ENCODE data around the gene GRIN3A.

Gene GRIN3A

GRCh38 chr9:101705135-101705661 is 33.2 kb downstream of the GRIN3A start:
- DNase-seq, result no peak

- no peak for DNase-seq
Measured at GRCh38 chr9:101702257-101702656, 36.2 kb downstream of the GRIN3A start.

- DNase-seq, result no peak
Measured at GRCh38 chr9:101693546-101694336, 44.7 kb downstream of the GRIN3A start.

GRCh38 chr9:101691657-101692056 is 46.8 kb downstream of the GRIN3A start:
- no peak for DNase-seq

- no peak for DNase-seq
Measured at GRCh38 chr9:101689039-101689438, 49.4 kb downstream of the GRIN3A start.

- DNase-seq, result no peak
Measured at GRCh38 chr9:101684665-101685064, 53.8 kb downstream of the GRIN3A start.

- no peak for DNase-seq
Measured at GRCh38 chr9:101683236-101683635, 55.2 kb downstream of the GRIN3A start.

- no peak for DNase-seq
Measured at GRCh38 chr9:101677861-101678260, 60.6 kb downstream of the GRIN3A start.

GRCh38 chr9:101675341-101675740 is 63.1 kb downstream of the GRIN3A start:
- DNase-seq, result no peak

- DNase-seq, result no peak
Measured at GRCh38 chr9:101674165-101674564, 64.3 kb downstream of the GRIN3A start.

- DNase-seq, result no peak
Measured at GRCh38 chr9:101673642-101674041, 64.8 kb downstream of the GRIN3A start.

GRCh38 chr9:101671567-101671966 is 66.9 kb downstream of the GRIN3A start:
- DNase-seq, result no peak

GRCh38 chr9:101668421-101668820 is 70.0 kb downstream of the GRIN3A start:
- DNase-seq, result no peak

- no peak for DNase-seq
Measured at GRCh38 chr9:101664453-101664852, 74.0 kb downstream of the GRIN3A start.

GRCh38 chr9:101652601-101653175 is 85.8 kb downstream of the GRIN3A start:
- DNase-seq, result no peak

- no peak for DNase-seq
Measured at GRCh38 chr9:101650142-101650541, 88.3 kb downstream of the GRIN3A start.

- no peak for DNase-seq
Measured at GRCh38 chr9:101648493-101648892, 90.0 kb downstream of the GRIN3A start.

GRCh38 chr9:101639785-101640665 is 98.4 kb downstream of the GRIN3A start:
- DNase-seq, result no peak

- no peak for DNase-seq
Measured at GRCh38 chr9:101639311-101639710, 99.1 kb downstream of the GRIN3A start.

- DNase-seq, result no peak
Measured at GRCh38 chr9:101636247-101636646, 102.2 kb downstream of the GRIN3A start.

GRCh38 chr9:101635473-101635872 is 103.0 kb downstream of the GRIN3A start:
- DNase-seq, result no peak

- no peak for DNase-seq
Measured at GRCh38 chr9:101634741-101635409, 103.6 kb downstream of the GRIN3A start.

- no peak for DNase-seq
Measured at GRCh38 chr9:101632611-101633010, 105.8 kb downstream of the GRIN3A start.

Measured in SW 1271 (cell line).